ENCODE results near the gene ZBTB9. TPM values are rescaled to one million over a fixed set of nuclear protein-coding genes. Genes with fewer than 3 reads are reported as not detected.

The ZBTB9 gene
- total RNA-seq, 1 donor from 2014 or later, result 5.1 TPM

DNA sequence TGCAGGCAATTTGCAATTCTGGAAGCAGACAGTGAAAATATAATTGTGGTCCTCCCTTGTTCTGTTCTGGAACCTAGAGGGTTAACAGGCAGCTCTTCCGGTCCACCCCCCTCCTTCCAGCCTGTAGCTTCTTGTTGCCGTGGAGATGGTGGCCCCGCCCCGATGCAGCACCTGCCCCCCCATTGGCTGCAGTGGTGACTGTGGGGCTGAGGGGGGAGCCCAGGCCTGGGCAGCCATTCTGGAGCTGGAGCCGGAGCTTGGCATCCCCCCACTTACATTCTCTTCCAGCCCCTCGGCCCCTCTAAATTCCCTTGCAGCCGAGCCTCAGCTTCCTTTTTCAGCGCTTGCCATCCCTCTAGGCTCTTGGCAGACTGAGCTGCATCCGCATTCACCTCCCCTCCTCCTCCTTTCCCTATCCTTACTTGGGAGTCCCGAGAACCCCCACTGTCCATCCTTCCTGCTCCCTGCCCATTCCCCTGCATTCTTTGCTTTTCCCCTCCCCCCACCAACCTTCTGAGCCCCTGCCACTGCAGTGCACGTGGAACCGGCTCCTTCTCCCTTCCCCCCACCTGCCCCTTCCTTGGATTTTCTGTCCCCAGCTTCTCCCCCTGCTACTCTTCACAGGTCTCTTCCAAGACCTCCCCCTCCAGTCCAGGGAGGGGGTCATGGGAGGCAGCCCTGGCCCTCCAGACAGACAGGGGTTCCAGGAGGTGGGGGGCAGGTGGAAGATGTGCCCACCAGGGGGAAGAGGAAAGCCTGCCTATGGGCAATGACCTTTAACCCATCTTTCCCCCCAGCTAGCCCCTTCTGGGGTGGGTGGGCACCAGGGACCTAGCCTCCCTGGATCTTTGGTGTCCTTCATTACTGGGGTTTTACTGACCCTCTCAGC is 23.1 kb upstream of the ZBTB9 start:
- no peak for ATAC-seq
- intact Hi-C loops (cut with micrococcal nuclease), result no loop called here
- peak; percentile 73 for DNase-seq

GRCh38 chr6:33431880-33432541 is 22.4 kb upstream of the ZBTB9 start:
- no peak for ATAC-seq
- no peak for DNase-seq
- intact Hi-C loops (cut with micrococcal nuclease), result no loop called here

- DNase-seq, result no peak
- intact Hi-C loops (cut with micrococcal nuclease), result no loop called here
- no peak for ATAC-seq
Measured at GRCh38 chr6:33432546-33432945, 21.8 kb upstream of the ZBTB9 start.

DNA sequence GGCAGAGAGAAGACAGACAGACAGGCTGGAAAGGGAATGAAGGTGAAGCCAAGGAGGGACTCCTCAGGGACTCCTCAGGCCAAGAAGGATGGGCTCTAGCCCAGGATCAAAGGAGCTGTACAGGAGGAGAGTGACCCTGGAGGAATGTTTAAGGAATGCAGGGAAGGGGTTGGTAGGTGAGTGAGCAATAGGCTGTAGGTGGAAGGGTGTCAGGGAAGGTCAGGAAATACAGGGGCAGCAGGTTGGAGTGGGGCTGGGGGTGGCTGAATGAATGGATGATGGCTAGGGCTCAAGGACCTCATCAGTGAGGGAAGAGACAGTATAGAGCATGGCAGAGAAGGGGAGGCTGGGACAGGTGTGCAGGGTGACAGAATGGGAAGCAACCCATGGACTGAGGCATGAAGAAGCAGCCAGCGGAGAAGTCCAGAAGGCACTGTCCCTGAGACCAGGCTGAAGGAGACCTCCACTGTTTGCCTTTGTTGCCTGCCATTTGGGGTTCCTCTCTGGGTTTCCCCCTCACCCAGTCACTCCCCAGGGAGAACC is 21.3 kb upstream of the ZBTB9 start:
- DNase-seq (no peak), ATAC-seq (peak; percentile 17)
- intact Hi-C loops (cut with micrococcal nuclease), result no loop called here

DNA sequence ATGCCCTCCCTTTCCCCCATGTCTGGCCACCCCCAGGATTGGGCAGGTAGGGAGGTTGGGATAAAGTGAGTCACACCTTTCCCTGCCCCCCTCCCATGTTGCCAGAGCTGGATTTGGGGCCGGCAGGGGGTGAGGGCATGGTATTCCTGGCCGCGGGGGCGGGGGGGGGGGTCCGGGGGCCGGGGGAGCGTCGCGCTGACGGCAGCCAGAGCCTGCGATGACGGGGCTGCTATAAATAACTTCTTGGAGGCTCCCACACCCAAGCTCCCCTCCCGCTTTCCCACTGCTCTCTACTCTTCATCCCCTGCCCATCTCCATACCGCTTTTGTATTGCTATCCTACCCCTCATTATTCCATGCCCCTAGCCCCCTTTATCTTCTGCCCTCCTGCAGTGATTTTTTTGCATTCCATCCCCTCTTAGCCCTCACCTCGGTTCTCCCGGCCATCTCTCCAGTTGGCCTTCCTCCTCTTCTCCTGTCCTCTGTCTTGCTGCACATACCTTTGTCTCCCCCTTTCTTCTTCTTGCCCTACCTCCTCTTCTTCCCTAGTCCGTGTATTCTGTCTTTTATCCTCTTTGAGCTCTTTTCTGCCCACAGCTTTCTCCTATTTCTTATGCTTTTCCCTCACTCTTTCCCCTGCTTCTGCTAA is 20.7 kb upstream of the ZBTB9 start:
- intact Hi-C loops (cut with micrococcal nuclease), result no loop called here
- DNase-seq, result peak; percentile 37
- ATAC-seq, result peak; percentile 79

- no peak for ATAC-seq
- no peak for DNase-seq
- intact Hi-C loops (cut with micrococcal nuclease), result no loop called here
Measured at GRCh38 chr6:33434961-33435360, 19.4 kb upstream of the ZBTB9 start.

DNA sequence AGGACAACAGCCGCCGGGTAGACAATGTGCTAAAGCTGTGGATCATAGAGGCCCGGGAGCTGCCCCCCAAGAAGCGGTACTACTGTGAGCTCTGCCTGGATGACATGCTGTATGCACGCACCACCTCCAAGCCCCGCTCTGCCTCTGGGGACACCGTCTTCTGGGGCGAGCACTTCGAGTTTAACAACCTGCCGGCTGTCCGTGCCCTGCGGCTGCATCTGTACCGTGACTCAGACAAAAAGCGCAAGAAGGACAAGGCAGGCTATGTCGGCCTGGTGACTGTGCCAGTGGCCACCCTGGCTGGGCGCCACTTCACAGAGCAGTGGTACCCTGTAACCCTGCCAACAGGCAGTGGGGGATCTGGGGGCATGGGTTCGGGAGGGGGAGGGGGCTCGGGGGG is 16.7 kb upstream of the ZBTB9 start:
- ATAC-seq (no peak), DNase-seq (no peak)
- intact Hi-C loops (cut with micrococcal nuclease), result no loop called here

DNA sequence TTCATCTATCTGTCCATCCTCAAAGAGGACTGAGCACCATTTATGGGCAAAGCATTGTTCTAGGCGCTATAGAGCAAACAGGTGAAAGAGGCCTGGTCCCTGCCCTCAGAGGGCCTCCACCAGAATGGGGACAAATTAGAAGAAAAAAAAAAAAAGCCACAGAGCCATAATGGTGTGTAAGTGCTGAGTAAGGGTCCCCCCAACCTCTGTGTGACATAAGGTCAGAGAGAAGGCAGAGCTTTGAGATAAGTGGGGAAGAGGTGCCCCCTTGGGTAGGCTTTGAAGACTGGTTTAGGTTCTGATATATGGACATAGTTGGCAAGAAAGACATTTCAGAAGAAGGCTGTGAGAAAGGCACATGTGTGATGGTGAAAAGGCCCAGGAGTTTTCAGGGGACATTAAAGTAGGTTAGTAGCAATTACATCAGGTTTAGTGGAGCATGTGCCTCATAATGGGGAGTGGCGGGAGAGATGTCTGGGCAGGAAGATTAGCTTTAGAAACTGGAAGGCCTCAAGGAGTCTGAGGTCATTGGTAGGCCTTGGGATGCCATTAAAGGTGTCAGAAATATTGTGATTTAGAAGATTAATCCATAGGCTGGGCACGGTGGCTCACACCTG is 15.3 kb upstream of the ZBTB9 start:
- ATAC-seq (no peak), DNase-seq (no peak)
- intact Hi-C loops (cut with micrococcal nuclease), result no loop called here

GRCh38 chr6:33439956-33440648 is 14.3 kb upstream of the ZBTB9 start:
- DNase-seq (no peak), ATAC-seq (no peak)
- intact Hi-C loops (cut with micrococcal nuclease), result no loop called here

GRCh38 chr6:33440649-33441309 is 13.6 kb upstream of the ZBTB9 start:
- intact Hi-C loops (cut with micrococcal nuclease), result no loop called here
- ATAC-seq, result no peak
- DNase-seq, result no peak

- ATAC-seq, result no peak
- no peak for DNase-seq
- intact Hi-C loops (cut with micrococcal nuclease), result no loop called here
Measured at GRCh38 chr6:33441457-33441856, 12.9 kb upstream of the ZBTB9 start.

GRCh38 chr6:33442283-33442682 is 12.1 kb upstream of the ZBTB9 start:
- intact Hi-C loops (cut with micrococcal nuclease), result no loop called here
- no peak for DNase-seq
- no peak for ATAC-seq

GRCh38 chr6:33443025-33443424 is 11.4 kb upstream of the ZBTB9 start:
- ATAC-seq (no peak), DNase-seq (no peak)
- intact Hi-C loops (cut with micrococcal nuclease), result no loop called here

- intact Hi-C loops (cut with micrococcal nuclease), result no loop called here
- no peak for ATAC-seq
- DNase-seq, result no peak
Measured at GRCh38 chr6:33443619-33444504, 10.5 kb upstream of the ZBTB9 start.

GRCh38 chr6:33445119-33445603 is 9.2 kb upstream of the ZBTB9 start:
- no peak for ATAC-seq
- intact Hi-C loops (cut with micrococcal nuclease), result no loop called here
- DNase-seq, result no peak

DNA sequence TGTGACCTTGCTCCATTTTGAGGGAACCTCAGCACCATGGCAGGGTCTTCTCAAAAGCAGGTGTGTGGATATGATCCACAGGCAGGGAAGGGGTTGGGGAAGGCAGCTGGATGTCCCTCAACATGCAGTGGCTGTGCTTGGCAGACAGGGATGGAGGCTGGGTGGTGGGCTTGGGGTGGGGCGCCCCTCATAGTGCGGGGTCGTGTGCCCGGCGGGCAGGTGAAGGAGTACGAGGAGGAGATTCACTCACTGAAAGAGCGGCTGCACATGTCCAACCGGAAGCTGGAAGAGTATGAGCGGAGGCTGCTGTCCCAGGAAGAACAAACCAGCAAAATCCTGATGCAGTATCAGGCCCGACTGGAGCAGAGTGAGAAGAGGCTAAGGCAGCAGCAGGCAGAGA is 8.0 kb upstream of the ZBTB9 start:
- ATAC-seq (no peak), DNase-seq (no peak)
- intact Hi-C loops (cut with micrococcal nuclease), result no loop called here

- ATAC-seq (no peak), DNase-seq (no peak)
- intact Hi-C loops (cut with micrococcal nuclease), result no loop called here
Measured at GRCh38 chr6:33450434-33450833, 3.9 kb upstream of the ZBTB9 start.

Measured in left ventricle myocardium superior (tissue), 1 donor.